Right forelimb (tissue), 1 donor: ENCODE measurements around the gene TMEM79.

Experiments
- DNase-seq: peaks from one replicate; pipeline ENCODE4 v3.0.0-alpha.2; 2018

The TMEM79 gene

DNA sequence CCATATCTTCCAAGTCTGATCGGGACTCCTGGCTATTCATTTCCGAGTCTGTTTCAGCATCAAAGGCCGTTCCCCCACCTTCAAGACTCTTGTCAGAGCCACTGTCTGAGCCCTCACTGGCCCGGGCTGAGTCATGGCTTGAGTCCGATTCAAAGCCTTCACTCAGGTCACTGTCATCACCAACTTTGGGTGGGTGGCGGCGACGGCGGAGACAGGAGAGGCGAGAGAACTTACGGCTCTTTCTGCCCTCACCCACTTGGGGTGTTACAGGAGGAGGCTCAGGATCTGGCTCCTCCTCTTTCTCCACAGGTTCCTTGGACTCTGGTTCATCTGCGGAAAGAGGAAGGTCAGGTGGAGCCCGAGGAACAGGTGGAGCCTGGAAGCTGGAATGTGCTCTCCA lies 18.1 kb upstream of the TMEM79 start:
- DNase-seq: no peak

DNA sequence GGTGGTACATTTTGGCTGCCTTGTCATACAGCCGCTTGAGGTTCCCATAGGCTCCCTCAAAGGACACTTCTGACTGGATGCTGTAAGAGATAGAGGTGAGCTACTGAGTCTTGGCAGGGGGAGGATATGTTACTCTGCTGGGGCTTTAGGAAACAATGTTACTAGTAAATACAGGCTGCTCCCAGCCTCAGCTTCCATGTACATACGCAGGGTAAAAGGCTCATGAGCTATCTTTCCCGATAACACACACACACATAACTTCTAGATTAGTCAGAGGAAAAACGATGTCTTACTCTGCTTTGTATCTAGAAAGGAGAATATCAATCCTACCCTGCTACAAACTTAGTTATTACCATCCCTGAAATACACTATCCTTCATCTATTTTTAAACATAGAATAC lies 15.8 kb upstream of the TMEM79 start:
- no peak for DNase-seq

DNA sequence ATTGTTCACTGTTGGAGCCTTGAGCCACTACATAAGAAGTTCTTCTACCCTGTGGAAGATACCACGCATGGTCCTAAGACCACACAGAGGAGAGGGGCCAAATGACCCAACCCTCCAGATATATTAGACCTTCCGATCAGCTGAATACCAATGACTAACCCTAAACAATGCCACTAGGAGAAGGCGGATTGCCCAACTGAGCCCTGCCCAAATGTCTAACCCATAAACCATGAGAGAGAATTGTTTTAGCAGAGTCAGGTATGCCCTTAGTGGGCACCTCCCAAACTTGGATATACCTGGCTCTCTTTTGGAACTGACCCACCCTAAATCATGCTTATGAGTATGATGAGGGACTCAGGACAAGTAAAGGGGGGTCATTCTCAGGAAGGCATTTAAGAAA lies 13.8 kb upstream of the TMEM79 start:
- no peak for DNase-seq

DNA sequence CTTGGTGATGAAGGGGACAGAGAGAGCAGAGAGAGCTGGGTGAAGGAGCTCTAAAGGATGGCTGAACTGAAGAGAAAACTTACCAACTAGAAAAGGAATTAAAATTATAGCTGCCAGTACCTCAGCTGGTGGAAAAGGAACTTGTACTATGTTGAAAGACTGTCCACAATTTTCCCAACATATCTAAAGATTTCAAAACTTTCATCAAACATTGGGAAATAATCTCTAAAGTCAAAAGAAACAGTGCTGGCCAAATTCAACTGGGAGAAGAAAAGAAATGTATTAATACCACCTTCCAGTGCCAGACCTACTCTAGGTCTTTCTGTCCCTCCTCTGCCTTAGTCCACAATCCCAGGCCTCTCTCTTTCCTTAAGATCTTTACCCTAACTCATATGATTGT lies 7.6 kb upstream of the TMEM79 start:
- no peak for DNase-seq

DNA sequence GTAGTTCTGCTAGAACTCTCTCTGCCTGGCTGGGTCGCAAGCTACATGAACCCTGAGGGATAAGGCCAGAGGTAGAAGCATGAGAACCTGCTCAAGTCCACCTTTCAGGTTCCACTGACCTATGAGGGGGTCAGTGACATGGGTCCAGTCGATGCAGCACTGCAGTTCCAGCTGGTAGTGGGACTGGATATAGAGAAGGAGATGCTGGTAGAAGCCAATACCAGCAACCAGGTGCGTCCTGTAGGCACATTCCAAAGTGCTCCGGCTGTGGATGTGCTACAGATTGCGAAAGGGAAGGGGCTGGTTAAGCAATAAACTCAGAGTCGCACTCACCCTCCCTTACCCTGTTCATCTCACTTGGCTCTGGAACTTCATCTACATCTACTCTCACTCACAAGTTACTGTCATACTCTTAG lies 7.2 kb upstream of the TMEM79 start:
- DNase-seq: no peak

DNA sequence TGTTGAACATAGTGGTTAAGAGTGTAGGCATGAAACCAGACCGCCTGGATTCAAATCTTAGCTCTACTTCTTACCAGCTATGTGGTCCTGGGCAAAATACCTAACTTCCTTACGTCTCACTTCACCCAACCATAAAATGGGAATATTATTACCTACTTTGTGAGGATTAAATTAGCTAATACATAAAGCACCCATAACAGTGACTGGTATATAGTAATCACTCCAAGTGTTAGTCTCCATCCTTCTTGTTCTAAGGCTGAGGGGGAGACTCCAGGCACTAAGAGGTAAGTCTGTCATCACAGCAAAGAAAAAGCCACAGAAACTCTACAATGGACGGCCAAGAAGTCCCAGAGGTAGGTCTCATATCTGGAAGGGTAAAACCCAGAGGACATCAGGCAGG lies 4.3 kb upstream of the TMEM79 start:
- no peak for DNase-seq

DNA sequence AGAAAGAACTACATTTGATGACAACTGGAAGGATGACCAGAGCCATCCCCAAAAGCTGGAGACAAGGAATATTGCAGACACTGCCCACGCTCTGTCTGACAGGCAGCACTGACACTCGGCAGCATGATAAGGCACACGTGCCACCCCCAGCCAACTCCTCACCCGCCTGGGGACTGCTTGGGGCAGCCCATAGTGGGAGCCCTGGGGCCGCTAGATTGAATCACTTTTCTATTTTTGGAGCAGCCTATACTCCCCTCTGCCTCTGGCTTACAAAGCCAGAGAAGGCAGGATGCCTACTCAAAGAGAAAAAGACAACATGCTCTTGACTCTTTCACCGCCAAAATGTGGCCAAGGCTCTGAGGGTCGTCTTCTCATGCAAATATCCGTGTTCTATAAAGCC lies 2.8 kb upstream of the TMEM79 start:
- DNase-seq: no peak

DNA sequence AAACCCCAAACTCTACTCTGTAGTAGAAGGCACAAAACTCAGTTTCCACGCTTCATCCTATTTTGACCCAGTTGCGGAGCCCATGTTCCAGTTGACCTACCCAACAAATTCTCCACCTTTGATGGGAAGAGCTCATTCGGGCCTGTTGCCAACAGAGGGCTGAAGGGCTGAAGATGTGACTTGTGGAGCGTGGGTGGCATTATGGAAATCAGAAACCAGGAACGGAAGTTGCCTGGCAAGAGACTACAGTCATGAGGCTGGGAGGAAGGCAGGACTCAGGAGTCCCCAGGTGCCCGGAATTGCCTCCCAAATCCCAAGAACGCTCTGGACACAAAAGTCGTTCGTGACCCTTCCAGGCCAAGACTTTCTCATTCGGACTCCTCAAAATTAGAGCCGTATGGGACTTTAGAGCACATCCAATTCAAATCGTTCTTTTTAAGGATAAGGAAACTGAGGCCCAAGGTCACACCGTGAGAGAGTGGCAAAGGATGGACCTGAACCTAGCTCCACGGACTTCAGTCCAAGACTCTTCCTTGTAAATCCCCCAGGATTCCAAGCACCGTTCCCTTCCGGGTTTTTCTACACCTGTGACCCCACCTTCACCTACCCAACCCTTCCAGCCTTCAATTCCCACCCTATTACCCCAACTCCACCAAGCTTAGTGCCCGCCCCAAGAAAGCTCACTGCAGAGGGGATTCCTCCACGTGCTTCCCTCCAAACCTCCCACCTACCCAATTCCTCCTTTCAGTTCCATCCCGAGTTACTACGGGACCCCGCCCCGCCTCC lies 2.2 kb upstream of the TMEM79 start:
- DNase-seq: no peak

DNA sequence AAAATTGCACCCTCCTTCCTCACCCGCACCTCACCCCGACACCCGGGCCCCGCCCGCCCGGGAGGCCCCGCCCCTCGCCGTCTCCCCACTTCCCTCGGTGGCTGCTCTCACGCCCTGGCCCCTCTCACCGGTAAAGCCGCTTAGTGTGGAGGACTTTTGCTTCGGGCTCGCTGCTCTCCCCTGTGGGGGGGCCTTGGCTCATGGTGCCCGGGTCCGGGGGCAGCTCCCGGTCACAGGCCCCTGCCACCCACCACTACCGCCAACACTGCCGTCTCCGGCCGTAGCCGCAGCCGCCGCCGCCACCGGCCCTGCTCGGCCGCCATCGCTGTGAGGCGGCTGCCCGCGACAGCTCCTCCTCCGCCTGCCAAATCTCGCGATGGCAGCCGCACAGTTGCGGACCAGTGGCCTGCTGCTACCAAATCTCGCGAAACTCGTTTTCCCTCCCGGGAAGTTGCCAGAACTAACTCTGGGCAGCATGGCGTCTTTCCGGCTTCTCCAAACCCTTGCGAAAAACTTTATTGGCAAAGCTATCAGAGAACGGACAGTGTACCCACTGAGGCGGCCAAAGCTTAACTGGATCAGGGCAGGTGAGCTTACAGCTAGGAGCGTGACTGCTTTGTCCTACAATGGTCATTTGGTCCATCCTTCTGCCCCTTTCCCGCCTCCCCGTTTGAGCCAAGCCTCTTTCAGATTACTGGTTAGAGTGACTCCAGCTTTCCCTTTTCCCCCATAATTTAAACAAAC lies 1.5 kb upstream of the TMEM79 start, which contains the start of gene SMG5:
SMG5 (minus strand) TSS at position 347 of the 744 bp plus-strand sequence; CDS start at position 202, 145 bp downstream.
- peak; percentile 97 for DNase-seq

DNA sequence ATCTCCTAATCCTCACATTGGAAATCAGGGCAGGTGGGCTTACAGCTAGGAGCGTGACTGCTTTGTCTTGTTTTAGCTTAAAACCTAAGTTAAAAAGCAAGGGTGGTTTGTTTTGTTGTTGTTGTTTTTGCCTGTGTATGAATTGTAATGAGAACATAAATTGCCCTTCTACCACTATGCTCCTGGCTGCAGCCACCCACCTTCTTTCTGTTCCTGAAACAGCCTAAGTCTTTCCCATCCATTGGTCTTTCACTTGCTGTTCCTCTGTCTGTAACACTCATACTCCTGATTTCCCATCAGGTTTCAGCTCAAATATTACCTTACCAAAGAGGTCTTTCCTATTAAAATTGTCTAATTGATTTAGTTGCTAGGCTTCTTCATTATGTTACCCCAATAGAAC lies 604 bp upstream of the TMEM79 start:
- no peak for DNase-seq

DNA sequence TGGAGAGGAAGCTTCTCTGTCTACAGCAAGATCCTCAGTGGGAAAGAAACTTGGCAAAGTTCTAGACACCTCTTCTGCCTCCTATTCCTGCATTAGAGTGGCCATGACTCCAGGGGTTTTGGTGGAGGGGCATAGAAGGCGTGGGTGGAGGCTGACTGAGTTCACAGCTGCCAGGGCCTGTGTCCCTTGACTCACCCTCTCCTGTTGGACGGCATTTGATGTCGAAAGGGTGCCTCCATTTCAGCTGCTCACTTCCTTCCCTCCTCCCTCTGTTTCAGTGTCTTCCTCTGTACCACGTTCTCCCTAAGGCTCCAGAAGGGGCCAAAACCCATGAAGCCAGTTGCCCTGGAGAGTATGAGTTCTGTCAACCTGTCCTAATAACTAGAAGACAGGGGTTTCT lies 632 bp downstream of the TMEM79 start:
- DNase-seq: no peak

DNA sequence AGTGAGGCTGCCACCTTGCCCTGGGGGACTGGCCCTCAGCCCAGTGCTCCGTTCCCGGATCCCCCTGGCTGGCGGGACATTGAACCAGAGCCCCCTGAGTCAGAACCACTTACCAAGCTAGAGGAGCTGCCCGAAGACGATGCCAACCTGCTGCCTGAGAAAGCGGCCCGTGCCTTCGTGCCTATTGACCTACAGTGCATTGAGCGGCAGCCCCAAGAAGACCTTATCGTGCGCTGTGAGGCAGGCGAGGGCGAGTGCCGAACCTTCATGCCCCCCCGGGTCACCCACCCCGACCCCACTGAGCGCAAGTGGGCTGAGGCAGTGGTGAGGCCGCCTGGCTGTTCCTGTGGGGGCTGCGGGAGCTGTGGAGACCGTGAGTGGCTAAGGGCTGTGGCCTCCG lies 1.3 kb downstream of the TMEM79 start:
- no peak for DNase-seq

DNA sequence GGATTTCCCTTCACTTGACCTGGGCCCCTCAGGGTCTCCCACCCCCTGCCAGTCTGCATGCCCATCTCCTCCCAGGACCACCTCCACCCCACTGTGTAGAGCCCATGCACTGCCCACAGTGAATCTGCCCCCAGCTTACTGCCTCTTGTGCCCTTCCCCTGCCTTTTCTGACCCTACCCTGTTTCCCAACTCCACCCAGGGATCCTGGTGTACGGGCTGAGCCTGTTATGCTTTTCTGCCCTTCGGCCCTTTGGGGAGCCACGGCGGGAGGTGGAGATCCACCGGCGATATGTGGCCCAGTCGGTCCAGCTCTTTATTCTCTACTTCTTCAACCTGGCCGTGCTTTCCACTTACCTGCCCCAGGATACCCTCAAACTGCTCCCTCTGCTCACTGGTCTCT lies 1.9 kb downstream of the TMEM79 start:
- DNase-seq: no peak

DNA sequence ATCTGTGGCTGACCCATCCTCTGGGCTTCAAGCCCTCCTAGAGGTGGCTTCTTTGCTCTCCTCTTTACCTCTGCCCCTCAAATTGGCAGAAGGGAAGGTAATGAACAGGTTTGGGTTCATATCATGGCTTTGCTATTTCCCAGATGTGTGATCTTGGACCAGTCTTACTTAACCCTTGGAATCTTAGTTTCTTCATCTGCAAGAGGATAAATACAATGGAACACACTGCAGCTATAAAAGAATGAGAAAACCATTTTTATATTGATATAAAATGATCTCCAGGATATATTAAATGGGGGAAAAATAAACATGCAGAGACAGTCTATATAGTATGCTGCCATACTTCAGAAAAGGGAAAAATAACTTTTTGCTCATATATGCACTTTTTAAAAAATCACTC lies 5.7 kb downstream of the TMEM79 start:
- no peak for DNase-seq

DNA sequence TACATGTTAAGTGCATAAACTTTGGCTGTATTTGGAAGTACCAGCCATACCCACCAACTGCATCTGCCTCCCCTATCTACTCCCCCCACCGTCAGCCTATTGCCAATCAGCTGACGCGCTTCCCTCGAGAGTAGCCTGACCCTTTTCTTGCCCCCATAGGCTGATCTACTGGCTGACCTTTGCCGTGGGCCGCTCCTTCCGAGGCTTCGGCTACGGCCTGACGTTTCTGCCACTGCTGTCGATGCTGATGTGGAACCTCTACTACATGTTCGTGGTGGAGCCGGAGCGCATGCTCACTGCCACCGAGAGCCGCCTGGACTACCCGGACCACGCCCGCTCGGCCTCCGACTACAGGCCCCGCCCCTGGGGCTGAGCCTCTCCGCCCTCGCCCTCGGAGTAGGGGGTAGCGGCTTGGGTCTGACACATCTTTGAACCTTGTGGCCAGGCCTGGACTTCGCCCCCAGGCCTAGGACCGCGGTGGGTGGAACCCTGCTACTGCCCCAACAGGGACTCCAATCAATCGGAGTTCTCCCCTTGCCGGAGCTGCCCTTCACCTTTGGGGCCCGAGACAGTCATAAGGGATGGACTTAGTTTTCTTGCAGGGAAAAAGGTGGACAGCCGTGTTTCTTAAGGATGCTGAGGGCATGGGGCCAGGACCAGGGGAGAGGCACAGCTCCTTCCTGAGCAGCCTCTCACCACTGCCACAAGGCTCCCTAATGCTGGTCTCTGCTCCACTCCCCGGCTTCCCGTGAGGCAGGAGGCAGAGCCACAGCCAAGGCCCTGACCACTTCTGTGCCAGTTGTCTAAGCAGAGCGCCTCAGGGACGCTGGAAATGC lies 7.3 kb downstream of the TMEM79 start:
- DNase-seq: peak; percentile 87

DNA sequence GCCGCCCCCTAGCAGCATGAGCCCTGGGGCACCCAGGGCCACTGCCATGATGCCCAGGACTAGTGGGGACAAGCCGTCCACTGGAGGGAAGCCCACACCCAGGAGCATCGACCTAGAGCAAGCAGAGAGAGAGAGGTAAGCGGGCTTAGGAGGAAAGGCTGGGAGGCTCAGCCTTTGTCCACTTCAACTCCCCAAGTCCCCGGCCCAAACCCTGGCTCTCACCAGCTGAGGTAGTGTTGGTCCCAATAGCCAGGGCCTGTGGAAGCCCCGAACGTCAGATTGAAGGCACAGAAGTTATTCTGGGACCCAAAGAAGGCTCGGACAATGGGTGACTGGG lies 8.9 kb downstream of the TMEM79 start:
- no peak for DNase-seq

DNA sequence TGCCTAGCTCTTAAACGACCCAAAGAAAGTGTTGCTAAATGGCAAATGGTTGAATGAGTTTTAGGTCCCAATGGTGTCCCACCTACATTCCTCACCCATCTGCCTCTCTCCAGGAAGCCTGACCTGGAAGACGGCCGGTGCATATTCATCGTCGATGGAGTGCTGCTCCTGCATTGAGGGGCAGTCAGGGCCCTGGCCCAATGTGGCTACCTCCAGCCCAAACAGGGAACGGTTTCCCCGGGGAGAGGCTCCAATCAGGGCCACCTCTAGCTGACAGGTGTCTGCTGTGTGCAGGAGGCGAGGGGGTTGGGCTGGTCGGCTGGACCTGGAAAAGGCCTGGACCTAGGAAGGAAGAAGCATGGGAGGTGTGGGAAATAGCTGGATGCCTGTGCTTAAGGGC lies 9.8 kb downstream of the TMEM79 start:
- DNase-seq: no peak

DNA sequence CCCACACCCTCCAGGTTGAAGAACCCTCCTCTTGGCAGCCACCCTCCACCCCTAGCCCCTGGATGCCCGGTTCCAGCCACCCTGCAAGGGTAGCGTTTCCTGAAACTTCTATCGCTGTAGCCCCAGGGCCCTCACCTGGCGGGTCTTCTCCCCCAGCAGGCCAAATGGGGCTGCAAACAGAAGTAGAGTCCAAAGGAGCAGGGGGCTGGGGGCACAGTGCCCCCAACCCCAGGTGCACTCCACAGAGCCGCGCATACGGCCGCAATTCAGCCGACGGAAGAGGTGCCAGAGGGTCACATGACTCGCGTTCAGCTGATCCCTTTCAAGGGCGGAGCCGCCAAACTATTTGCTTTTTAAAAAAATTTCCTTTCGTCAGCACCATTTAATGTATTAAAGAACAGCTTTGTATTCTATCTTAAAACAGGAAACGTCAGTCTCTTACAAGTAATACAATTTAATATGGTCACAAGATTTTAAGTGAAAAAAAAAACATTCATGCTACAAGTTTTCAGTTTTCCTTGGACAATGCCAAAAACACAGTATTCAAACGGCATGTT lies 11.3 kb downstream of the TMEM79 start, which contains the start of gene GLMP:
GLMP (minus strand) TSS at position 289 of the 557 bp plus-strand sequence; CDS start at position 255, 34 bp downstream.
- DNase-seq: peak; percentile 80

DNA sequence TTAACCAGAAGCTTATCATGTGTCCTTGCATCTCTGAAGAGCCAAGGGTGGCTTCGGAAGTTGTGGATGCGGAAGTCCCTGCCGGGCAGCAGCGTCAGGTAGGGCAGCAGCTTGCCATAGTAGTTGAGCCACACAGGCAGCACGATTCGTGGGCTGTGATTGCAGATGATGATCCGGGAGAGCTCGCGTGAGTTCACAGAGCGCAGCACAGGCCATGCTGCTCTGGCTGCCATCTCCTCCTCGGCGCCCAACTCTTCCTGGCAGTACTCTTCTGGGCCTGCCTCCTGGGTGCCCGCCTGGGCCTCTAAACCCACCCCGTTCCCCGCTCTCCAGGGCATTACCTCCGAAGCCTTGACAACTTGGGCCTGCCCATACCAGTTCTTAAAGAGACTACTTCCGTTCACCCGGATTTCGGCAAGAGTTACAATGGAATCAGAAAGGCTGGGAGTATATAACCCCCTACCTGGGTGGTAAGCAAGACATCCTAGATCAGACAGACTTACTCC lies 14.8 kb downstream of the TMEM79 start, which contains the start of gene VHLL:
VHLL (minus strand) TSS at position 456 of the 506 bp plus-strand sequence; CDS start at position 338, 118 bp downstream.
- DNase-seq: no peak

DNA sequence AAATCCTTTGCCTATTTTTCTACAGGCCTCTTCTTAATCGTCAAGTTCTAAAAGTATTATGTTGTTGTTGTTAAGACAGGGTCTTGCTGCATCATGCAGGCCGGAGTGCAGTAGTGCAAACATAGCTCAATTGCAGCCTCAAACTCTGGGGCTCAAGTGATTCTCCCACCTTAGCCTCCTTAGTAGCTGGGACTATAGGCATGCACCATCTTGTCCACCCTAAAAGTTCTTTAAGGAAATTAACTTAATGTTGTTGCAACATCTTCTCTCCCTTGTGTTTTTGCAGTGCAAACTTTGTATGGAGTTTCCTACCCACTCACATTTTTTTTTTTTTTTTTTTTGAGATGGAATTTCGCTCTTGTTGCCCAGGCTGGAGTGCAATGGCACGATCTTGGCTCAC lies 19.1 kb downstream of the TMEM79 start:
- DNase-seq: no peak

DNA sequence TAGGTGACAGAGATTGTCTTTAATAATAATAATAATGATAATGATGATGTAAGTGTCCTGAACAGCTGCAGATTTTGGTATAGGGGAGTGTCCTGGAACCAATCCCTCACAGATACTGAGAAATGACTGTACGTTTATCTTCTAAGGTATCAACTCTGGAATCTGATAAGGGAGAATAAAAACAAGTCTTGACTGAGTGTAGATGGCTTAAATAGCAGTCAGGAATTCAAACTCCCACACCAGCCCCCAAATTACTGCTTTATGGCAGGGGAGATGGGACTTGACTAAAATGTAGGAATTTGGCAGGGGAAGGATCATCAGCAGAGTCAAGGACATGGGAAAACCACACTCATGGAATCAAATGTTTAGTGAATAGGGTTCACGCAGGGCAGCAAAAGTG lies 21.1 kb downstream of the TMEM79 start:
- DNase-seq: no peak

DNA sequence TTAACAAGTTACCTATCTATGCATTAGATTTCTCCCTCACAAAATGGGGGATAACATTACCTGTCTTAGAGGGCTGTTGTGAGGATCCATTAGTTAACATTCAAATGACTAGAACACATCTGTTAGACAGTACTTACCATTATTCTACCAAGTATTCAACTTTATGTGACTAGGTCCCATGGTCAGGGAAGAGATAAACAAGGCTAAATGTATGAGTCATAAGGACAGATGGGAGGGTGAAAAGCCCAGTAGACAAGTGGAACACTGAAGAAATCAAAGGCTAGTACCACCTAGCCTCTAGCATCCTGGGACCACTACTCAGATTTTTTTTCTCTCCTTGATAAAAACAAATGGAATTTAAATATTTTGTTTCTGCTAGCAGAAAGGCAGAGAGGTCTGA lies 24.0 kb downstream of the TMEM79 start:
- no peak for DNase-seq

DNA sequence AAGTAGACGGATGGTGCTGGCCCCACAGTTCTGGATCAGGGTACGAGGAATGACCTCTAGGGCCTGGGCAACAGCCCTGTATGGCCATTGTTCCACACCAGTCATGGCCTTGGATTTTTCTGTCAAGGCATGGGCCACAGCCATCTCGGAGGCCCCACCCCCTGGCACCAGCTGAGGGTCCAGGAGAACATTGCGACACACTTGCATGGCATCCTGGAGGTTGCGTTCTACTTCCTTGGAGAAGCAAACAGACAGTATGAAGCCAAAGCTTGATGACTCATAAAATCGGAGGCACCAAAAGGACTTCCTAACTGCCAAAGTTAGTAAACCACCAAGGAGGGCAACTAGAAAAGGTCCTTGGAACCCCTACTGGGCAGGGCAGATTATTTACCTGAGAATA lies 26.8 kb downstream of the TMEM79 start:
- no peak for DNase-seq
